Eye (tissue), 1 donor: ENCODE results near the gene BPIFA2.
"Not testable (repeated sequence)": the region's sequence is repeated elsewhere in the genome, so short reads cannot be mapped to it uniquely, and the experiment has no call there.

Source experiments
- DNase-seq: peaks from one replicate; pipeline ENCODE4 v3.0.0-alpha.2; 2015

Gene BPIFA2

DNA sequence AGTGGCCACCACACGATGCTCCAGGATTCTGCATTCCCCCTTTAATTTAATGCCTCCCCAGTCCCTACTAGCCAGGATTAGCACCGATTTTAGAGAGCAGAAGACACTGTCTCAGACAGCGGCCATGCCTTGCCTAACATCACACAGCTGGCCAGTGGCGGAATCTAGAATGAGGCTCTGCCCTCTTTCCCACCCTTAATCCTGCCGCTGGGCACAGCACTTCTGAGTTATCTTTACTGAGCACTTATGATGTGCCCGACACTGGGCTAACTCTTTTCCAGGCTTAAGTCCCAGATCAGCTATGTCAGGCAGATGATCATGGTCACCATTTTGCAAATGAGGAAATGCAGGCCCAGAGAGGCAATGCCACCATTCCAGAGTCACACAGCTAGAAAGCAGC lies 5.6 kb upstream of the BPIFA2 start:
- DNase-seq: no peak

GRCh38 chr20:33162753-33163152 lies 5.2 kb upstream of the BPIFA2 start:
- no peak for DNase-seq

GRCh38 chr20:33163856-33164762 lies 3.9 kb upstream of the BPIFA2 start:
- DNase-seq: no peak

DNA sequence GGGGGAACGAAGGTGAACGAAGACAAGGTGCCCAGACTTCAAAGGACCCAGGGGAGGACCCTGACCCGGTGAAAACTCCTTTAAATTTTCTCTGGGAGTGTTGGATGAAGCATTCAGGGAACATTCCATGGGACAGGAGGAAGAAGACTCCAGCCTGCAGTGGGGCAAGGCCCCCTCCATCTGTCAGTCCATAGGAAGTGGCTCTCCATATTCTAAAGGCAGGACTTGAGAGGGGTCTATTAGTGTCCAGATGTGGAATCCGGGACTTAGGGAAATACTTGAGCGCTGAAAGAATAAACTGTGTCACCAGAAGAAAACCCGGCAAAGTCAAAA lies 3.2 kb upstream of the BPIFA2 start:
- DNase-seq: no peak

DNA sequence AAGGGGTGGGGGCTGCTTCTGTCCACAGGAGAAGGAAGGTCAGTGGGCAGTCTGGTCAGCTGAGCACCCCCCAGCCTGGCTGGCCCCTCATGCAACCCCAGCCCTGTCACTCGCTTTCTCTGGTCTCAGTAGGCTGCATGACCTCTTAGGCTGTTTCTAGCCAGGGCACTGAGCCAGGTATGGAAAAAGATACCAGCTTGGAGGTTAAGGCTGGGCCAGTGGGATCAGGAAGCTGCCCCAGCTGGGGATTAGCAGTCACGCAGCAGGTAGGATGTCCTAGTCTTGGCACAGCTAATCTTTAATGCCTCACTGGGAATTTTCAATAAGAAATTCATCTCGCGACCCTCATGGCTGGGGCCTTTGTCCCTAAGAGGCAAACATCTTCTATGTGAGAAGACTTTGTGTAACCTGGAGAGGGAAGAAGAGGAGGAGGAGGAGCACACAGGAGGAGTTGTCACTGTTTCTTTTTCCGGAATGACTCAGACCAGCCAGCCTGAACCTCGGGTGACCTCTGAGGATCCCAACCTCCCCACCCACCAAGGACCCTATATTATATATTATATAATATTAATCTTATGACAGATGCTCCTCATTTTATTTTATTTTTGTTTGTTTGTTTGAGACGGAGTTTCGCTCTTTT lies 2.4 kb upstream of the BPIFA2 start:
- DNase-seq: no peak

- no peak for DNase-seq
Observed at GRCh38 chr20:33166533-33167113, 1.3 kb upstream of the BPIFA2 start.

DNA sequence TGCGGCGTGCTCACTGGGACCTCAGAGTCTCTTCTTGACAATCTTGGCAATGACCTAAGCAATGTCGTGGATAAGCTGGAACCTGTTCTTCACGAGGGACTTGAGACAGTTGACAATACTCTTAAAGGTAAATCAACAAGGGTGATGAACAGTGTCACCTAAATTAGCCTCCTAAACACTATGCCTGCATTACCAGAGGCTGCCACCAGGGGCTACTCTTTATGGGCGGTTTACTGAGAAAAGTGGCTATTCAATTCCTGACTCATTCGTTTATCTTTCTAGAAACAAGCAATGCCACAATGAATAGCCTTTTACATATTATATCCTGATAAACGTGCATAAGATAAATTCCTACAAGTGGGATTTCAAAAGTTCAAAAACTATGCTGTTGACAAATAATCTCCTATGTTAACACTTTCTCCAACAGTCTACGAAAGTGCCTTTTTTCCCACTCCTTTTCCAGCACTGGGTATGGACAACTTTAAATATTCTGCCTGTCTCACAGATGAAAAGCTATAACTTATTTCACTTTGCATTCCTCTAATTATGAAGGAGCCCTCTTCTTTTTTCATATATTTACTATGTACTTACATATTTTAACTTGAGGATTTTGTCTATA lies 1.3 kb downstream of the BPIFA2 start:
- DNase-seq: no peak

GRCh38 chr20:33172781-33173180 lies 4.8 kb downstream of the BPIFA2 start:
- no peak for DNase-seq

DNA sequence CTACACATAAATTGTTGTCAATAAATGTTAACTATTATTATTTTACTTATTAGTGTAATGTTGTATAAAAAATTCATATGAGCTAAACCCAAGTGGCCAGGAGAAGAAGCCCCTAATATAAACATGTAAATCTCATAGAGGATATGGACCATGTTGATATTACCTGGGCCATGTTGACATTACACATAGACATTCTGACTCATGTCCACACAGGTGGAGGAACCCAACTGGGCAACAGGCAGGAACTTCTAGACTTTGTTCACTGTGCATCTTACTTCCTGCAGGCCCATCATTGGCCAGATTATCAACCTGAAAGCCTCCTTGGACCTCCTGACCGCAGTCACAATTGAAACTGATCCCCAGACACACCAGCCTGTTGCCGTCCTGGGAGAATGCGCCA lies 7.2 kb downstream of the BPIFA2 start:
- DNase-seq: no peak

DNA sequence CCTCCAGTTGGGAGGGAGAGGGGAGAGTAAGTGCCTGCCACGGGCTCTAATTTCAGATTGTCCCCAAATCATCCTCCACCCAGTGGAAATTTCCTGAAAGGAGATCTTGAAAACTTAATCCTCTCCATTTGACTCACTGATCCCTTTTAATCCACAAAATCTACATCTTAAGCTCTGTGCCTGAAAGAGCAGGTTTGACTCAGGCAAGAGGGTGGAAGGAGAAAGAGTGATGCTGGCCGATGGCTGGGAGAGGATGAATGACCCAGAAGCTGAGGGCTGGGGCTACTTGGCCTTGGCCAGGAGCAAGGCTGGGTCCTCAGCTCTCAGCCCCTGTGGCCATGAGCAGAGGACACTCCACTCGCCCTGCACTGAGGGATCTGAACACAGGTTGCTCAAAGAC lies 8.1 kb downstream of the BPIFA2 start:
- peak; percentile 16 for DNase-seq

GRCh38 chr20:33177866-33178265 lies 9.9 kb downstream of the BPIFA2 start:
- DNase-seq: no peak

DNA sequence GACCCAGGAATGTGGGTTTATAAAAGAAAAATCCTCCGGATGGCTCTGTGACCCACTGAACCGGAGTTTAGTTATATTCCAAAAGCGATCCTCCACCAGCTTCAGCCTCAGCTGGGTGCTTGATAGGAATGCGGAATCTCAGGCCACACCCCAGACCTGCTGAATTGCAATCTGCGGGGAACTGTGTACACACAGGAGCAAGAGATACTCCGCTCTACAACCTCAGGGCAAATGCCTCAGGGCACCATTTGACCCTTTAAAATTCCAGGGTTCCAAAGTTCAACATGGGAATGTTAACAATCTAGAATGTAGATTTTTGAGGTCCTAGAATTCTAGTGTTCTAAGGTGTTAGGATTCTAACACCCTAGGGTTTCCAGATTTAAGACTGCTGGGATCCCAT lies 10.8 kb downstream of the BPIFA2 start:
- DNase-seq: no peak

- no peak for DNase-seq
Observed at GRCh38 chr20:33180169-33180568, 12.2 kb downstream of the BPIFA2 start.

DNA sequence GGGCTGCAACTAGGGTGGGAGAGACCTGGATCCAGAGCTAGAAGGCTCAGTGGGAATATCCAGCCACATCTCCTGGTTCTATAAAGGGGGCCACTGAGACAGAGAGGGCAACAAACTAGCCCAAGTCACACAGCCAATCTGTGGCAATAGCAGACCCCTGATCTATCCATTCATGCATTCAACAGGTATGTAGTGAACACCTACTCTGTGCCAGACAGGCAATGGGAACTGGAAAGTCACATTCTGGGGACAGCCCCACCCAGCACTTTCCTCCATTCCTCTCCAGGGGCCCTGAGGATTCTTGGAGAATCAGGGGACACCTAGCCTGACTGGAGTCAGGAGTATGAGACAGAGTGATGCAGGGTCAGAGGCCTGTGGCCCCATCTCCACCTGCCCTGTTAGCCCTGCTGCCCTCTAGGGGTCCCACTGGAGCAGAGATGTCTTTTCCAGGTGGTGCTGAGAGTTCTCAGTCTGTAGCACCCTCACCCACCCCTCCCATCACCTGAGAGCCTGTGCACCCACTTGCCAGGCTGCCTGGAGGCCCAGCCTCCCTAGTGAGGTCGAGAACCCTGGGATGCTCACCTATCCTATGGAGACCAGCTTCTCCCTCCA lies 13.6 kb downstream of the BPIFA2 start:
- DNase-seq: no peak

- no peak for DNase-seq
Observed at GRCh38 chr20:33183312-33183711, 15.4 kb downstream of the BPIFA2 start.

DNA sequence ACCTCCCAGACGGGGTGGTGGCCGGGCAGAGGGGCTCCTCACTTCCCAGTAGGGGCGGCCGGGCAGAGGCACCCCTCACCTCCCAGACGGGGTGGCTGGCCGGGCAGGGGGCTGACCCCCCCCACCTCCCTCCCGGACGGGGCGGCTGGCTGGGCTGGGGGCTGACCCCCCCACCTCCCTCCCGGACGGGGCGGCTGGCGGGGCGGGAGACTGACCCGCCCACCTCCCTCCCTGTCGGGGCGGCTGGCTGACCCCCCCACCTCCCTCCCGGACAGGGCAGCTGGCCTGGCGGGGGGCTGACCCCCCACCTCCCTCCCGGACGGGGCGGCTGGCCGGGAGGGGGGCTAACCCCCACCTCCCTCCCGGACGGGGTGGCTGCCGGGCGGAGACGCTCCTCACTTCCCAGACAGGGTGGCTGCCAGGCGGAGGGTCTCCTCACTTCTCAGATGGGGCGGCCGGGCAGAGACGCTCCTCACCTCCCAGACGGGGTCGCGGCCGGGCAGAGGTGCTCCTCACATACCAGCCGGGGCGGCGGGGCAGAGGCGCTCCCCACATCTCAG lies 17.2 kb downstream of the BPIFA2 start:
- not testable (repeated sequence) for DNase-seq

DNA sequence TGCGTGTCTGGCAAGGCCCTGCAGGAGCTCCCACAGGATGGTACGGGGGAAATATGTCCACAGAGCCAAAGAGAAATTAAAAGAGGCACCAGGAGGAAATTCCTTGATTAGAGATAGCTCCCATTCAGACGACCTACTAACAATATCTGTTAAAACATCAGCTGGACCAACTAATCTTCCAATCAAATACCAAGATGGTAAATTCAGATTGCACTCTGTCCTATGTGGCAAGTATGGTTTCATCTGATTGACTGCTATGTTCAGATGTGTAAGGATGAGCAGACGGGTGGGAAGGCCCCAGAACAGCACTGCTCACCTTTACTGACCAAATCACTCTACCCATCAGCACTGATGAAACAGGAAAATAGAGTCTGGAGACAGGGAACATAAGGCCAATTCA lies 19.5 kb downstream of the BPIFA2 start:
- no peak for DNase-seq

DNA sequence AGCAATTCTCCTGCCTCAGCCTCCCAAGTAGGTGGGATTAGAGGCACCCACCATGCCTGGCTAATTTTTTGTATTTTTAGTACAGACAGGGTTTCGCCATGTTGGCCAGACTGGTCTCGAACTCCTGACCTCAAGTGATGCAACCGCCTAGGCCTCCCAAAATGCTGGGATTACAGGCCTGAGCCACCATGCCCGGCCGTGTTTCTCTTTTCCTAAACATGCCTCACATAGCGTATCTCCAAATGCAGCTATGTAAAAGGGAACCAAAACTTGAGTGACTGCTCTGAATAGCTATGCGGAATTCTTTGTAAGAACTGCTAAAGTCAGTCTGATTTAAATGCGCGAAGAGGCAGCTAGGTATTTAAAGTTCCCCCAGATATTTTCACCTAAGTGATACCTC lies 20.5 kb downstream of the BPIFA2 start:
- DNase-seq: no peak

- no peak for DNase-seq
Observed at GRCh38 chr20:33191484-33191883, 23.5 kb downstream of the BPIFA2 start.

DNA sequence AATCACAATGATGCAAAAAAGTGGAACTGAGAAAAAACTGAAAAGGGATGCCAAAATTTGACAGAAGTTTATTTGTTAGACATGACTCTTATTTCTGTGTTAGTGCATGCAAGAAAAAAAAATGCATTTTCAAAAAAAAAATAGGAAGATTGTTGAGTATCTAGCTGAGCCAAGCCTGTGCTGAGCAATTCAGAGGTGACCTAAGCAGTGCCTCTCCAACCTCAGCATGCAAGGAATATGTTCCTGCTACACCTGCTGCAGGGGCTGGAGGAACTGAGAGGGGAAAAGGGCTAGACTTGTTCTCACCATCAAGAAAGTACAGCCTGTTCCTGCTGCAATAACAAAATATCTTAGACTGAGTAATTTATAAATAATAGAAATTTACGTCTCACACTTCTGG lies 24.0 kb downstream of the BPIFA2 start:
- DNase-seq: no peak

DNA sequence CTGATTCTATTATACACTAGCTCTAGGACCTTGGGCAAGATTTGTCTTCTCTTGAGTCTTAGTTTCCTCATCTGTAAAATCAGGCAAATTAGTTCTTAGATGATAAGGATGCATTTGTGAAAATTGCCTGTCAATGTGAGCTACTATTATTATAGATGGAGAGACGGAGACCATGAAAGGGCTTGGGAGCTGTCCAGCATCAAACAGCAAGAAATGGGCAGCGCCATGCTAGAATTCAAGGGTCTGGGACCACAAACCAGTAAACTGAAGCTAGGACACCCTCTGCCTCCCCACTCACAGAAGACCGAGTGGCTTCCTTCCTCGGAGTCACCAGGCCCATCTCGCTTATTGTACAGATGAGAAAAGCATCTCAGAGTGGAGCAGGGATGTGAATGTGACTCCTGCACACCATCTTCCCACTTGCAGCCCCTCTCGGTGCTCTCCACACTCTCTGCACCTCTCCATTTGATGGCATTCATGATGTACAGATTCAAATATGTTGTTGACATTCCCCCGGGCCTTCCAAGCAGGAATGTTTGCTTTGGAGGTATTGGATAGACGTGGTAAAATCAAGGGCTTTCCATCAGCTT lies 25.0 kb downstream of the BPIFA2 start:
- no peak for DNase-seq

DNA sequence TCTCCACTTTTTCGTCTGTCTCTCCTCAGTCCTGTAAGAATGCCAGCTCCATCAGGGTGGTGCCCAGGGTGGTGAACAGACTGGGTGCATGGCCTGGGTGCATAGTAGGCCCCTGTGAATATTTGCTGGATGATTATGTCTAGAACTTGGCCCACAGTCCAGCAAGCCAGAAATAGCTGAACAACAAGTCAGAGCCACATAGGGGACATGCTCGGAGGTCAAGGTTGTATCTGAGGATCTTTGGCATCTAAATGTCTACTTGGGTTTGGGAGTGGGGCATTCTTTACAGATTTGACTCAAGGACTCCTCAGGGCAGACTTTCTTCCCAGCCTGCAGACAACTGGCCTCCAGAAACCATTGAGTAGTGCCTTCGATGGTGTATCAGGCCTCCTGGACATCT lies 31.1 kb downstream of the BPIFA2 start:
- DNase-seq: no peak

DNA sequence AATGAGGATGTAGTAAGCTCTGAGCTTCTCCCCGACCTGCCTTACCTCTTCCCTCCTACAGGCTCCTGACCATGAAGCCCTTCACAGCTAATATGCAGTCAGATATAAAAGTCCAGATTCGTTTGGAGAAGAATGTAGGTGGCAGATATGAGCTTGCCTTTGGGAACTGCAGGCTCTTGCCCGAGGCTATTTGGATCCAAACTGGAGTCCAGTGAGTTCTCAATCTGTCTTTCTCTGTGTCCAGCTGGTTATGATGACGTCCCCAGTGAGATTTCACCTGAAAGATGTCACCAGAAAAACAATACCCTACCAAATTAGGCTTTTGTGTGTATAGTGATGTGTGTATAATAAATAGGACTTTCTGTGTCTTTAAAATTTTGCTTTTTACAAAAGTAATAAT lies 34.5 kb downstream of the BPIFA2 start:
- no peak for DNase-seq
